NCI-H1930 (cell line): ENCODE measurements around the gene MAGEA6.

Source experiments
- DNase-seq, 2 experiments: peaks; one replicate each; lab custom pipeline; 2025; lab: John Stamatoyannopoulos, UW

MAGEA6 gene

GRCh38 chrX:152733261-152733975 lies 36.1 kb downstream of the MAGEA6 start, which contains the start of the genes CSAG1 and MAGEA12:
CSAG1 (minus strand) TSS chrX:152733721; CDS start chrX:152732460, 1,261 bp downstream.
MAGEA12 (plus strand) TSS chrX:152733757; CDS start chrX:152736162, 2,405 bp downstream.
- peak; percentile 48 to 73 for DNase-seq

- no peak for DNase-seq
These were observed 44.1 kb downstream of the MAGEA6 start for GRCh38 chrX:152725409-152725808.
